ENCODE results near the gene KCTD6. TPM values are rescaled to one million over a fixed set of nuclear protein-coding genes. Genes with fewer than 3 reads are reported as not detected.

The KCTD6 gene
- total RNA-seq, 1 experiment from 2014 or later, result 15.5 TPM

GRCh38 chr3:58452176-58452575, 39.7 kb upstream of the KCTD6 start:
- Mint-ChIP-seq H3K27me3 (ENCODE audit: low read depth) (peaks cover 2% of the 10 kb centered on the region; the same call in 1 of the 2 replicates), H3K36me3 (peaks cover 28% of the 10 kb centered on the region), H3K9me3 (peaks cover 37% of the 10 kb centered on the region), H3K4me1 (0 out of 2 replicates have a peak, but pooled peaks cover 3% of the 10 kb centered on the region), H3K27ac (no peak overlapping the region), H3K4me3 (no peak overlapping the region)
- ChIA-PET CTCF (interaction anchor here (1.2 to 1.9 kb wide), 2 partner anchors 9 to 146 kb away, joined by 4 to 5 read pairs; partner anchors contain the start of genes HTD2 and RPP14), POLR2A (interaction anchor here (0.8 kb wide), 1 partner anchor 19 kb away, joined by 10 read pairs; no protein-coding TSS in a partner anchor)
- ATAC-seq (no peak), DNase-seq (ENCODE audit: low spot score) (no peak)
- TF ChIP-seq FOXP4 (CRISPR knock-in tag; IDR thresholded peaks at IDR 0.05) (no peak), PRRX2 (CRISPR knock-in tag; IDR thresholded peaks at IDR 0.05) (no peak), ZNF281 (CRISPR knock-in tag; IDR thresholded peaks at IDR 0.05) (no peak), NFYB (CRISPR knock-in tag; conservative IDR thresholded peaks at IDR 0.05; ENCODE audit: low read depth) (no peak), NR3C1 (CRISPR knock-in tag; conservative IDR thresholded peaks at IDR 0.05; ENCODE audit: low read depth) (no peak), AFF4 (CRISPR knock-in tag; IDR thresholded peaks at IDR 0.05; ENCODE audit: borderline replicate concordance) (no peak), ATF3 (CRISPR knock-in tag; conservative IDR thresholded peaks at IDR 0.05) (no peak), ZNF232 (CRISPR knock-in tag; IDR thresholded peaks at IDR 0.05) (no peak), SP1 (CRISPR knock-in tag; conservative IDR thresholded peaks at IDR 0.05) (no peak), RELA (CRISPR knock-in tag; IDR thresholded peaks at IDR 0.05; ENCODE audit: borderline replicate concordance) (no peak), ESRRA (CRISPR knock-in tag; IDR thresholded peaks at IDR 0.05; ENCODE audit: borderline replicate concordance) (no peak), JUN (CRISPR knock-in tag; IDR thresholded peaks at IDR 0.05) (no peak), ZNF512 (CRISPR knock-in tag; IDR thresholded peaks at IDR 0.05; ENCODE audit: borderline replicate concordance) (no peak)

- ChIA-PET POLR2A (no interaction called here), CTCF (no interaction called here)
- H3K9me3 Mint-ChIP-seq, result peaks cover 24% of the 10 kb centered on the region
- H3K27ac Mint-ChIP-seq, result no peak overlapping the region
- H3K4me1 Mint-ChIP-seq, result peaks cover 15% of the 10 kb centered on the region
- ATAC-seq (no peak), DNase-seq (ENCODE audit: low spot score) (no peak)
- peaks cover 17% of the 10 kb centered on the region for H3K36me3 Mint-ChIP-seq
- no peak overlapping the region for H3K4me3 Mint-ChIP-seq
- no peaks in the 10 kb centered on the region; the same call in 1 of the 2 replicates for H3K27me3 Mint-ChIP-seq (ENCODE audit: low read depth)
- no peak for TF ChIP-seq TEAD1 (CRISPR knock-in tag; IDR thresholded peaks at IDR 0.05)
- no peak for TF ChIP-seq ZNF416 (CRISPR knock-in tag; IDR thresholded peaks at IDR 0.05)
- TF ChIP-seq CREM (CRISPR knock-in tag; IDR thresholded peaks at IDR 0.05), result no peak
- no peak for TF ChIP-seq MXD4 (CRISPR knock-in tag; IDR thresholded peaks at IDR 0.05; ENCODE audit: borderline replicate concordance)
- TF ChIP-seq FOXP4 (CRISPR knock-in tag; IDR thresholded peaks at IDR 0.05), result no peak
- no peak for TF ChIP-seq IRF2 (CRISPR knock-in tag; IDR thresholded peaks at IDR 0.05; ENCODE audit: borderline replicate concordance, low read depth)
- TF ChIP-seq E2F4 (CRISPR knock-in tag; IDR thresholded peaks at IDR 0.05; ENCODE audit: borderline replicate concordance, low read depth), result no peak
- TF ChIP-seq E2F1 (CRISPR knock-in tag; IDR thresholded peaks at IDR 0.05), result no peak
- TF ChIP-seq SP1 (CRISPR knock-in tag; conservative IDR thresholded peaks at IDR 0.05), result no peak
These were observed 32.7 kb upstream of the KCTD6 start for GRCh38 chr3:58459160-58459559.
